Inflammatory macrophage (primary cell): Measurements from ENCODE around the gene GCNT4.
A peak's percentile ranks its signal among the peaks of the same experiment; 100 is the strongest.
"Not testable (repeated sequence)": the region's sequence is repeated elsewhere in the genome, so short reads cannot be mapped to it uniquely, and the experiment has no call there.

Experiments used
- DNase-seq, 2 donors: peaks; one replicate each; pipeline ENCODE4 v3.0.0-alpha.2; 2020 to 2022
- total RNA-seq, 18 experiments: gene quantifications; one replicate each; lab custom pipeline; 2026; ENCODE audit warnings: mixed read lengths in 6 of 18, inconsistent platforms in 2 of 18; lab: John Stamatoyannopoulos, UW

Gene GCNT4, protein sequence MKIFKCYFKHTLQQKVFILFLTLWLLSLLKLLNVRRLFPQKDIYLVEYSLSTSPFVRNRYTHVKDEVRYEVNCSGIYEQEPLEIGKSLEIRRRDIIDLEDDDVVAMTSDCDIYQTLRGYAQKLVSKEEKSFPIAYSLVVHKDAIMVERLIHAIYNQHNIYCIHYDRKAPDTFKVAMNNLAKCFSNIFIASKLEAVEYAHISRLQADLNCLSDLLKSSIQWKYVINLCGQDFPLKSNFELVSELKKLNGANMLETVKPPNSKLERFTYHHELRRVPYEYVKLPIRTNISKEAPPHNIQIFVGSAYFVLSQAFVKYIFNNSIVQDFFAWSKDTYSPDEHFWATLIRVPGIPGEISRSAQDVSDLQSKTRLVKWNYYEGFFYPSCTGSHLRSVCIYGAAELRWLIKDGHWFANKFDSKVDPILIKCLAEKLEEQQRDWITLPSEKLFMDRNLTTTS
- 0.75 to 45.6 (median 4.3) reads per million in 18 experiments for total RNA-seq

DNA sequence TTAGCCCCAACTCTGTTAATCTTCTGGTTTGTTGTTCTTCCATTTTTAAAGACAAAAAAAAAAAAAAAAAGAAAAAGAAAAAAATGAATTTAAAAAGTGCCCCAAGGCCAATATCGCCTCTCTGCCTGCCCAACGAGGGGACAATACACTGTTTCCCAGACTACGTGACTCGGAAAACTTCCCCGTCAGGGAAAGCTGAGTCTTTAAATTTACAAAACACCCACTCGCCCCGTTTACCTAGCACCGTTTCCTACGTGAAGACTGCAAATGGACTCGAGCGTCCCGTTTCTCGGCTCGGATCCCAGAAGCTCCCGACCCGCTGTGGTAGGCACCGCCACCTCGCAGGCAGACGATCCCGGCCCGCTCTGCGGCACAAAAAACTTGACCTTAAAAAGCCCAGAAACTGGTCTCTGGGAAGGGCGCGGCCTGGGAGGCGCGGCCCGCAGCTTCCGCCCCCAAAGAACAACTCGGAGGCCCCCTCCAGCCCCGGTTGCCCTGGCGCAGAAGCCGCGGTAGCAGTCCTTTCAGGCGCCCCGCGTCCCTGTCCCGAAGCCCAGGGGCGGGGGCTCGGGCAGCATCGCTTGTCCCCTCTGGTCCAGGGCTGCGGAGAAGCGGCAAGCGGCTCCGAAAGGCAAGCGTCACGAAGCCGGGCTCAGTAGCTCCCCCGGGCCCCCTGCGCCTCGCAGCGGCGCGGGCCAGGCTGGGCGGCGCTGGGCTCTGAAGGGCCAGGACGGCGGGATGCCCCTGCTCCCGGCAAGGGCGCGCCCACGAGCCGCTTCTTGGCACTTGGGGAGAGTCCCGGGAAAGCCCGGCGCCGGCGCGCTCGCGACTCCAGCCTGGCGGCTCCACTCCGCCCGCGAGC, at the start of gene GCNT4:
GCNT4 (minus strand) TSS at position 367 of the 862 bp plus-strand sequence. CDS start 22,521 bp downstream, outside the sequence.
- DNase-seq, result peak; percentile 3 to 34

DNA sequence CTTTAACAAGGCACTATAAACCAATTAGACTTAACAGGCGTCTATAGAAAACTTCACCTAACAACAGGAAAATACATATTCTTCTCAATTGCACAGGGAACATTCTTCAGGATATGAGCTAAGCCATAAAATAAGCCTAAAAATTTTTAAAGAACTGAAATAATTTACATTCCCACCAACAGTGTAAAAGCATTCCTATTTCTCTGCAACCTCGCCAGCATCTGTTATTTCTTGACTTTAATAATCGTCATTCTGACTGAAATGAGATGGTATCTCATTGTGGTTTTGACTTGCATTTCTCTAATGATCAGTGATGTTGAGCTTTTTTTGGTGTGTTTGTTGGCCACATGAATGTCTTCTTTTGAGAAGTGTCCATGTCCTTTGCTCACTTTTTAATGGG, 43.6 kb upstream of the GCNT4 start:
- DNase-seq, result not testable (repeated sequence)

DNA sequence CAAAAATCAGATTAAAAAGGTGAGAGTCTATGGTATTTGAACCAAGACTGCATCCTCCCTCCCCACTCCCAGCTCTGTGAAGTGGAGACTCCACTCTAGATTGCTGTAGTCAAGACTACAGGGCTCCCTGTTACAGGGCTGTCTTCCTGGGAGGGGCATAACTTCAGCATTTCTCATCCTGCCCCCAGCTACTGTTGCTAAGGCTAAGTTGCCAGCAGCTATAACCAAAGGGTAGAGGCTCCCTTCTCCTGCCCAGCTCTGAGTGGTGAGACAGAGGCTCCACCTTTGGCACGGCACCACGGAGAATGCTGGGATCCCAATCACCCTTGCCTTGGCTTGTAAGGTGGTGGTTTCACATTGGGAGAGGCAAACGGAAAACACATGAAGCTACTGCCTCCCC, 39.2 kb upstream of the GCNT4 start:
- DNase-seq, result no peak

DNA sequence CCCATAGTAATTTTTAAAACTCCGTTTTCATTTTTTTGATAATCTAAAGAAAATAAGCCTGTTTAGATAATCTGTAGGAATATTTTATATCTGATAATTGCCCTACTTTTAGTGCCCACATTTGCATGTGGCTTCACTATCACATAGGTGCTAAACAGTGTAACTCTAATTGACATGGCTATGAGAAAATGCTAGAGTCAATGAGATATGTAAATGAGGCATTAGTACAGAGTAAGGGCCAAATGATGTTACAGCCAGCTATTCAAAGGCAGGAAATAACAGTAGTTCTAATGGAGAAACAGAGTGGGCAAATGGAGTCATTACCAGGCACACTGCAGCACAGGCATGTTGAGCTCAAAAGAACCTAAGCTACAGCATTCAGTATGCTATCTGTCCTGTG, 37.3 kb upstream of the GCNT4 start:
- DNase-seq, result no peak

DNA sequence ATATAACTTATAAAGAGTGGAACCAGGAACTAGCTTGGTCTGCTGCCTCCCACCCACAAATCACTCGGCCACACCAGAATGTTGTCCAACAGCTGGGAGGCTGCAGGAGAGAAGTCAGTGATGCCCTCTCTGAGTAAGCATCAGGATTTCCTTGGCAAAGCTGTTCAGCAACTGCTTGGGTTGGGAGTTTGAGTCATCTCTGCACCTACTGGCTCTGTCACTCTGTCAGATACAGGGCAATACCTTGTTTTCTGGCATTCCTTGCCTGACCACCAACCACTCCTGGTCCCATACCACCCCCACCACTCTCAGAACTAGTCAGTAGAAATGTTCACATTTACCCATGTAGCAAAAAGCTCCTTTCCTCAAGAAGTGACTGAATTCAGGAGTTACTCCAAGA, 36.8 kb upstream of the GCNT4 start:
- peak; percentile 13 to 31 for DNase-seq

DNA sequence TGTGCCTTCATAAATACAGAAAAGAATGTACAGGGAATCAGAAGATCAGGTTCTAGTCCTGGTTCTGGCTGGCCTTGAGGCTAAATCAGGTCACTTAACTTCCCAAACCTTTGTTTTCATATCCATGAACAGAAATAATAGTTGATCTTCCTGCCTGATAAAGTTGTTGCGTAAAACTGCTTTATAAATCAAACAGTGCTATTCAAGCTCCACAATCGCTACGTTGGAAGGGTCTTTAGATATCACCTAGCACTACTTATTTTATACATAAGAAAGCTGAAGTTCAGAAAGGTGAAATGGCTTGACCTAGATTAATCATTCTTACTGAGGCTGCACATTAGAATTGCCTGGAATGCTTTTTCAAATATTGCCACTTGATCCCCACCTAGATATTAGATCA, 36.3 kb upstream of the GCNT4 start:
- no peak for DNase-seq

DNA sequence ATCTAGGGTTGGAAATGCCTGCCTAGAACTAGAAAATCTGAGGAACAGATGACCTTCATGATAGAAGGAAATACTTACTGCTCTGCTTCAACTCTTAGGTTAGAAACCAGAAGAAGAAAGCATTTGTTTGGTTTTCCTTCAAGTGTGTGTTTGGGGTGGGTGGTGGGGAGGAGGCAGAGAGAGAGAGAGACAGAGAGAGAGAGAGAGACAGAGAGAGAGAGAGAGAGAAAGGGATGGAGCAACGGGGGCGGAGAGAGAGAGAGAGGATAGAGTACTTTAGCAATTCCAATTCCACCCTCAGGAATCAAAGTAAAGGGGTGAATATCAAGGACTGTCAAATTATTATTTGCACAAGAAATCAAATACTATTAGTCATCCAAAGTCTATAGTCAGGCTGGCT, 29.2 kb upstream of the GCNT4 start:
- no peak for DNase-seq

DNA sequence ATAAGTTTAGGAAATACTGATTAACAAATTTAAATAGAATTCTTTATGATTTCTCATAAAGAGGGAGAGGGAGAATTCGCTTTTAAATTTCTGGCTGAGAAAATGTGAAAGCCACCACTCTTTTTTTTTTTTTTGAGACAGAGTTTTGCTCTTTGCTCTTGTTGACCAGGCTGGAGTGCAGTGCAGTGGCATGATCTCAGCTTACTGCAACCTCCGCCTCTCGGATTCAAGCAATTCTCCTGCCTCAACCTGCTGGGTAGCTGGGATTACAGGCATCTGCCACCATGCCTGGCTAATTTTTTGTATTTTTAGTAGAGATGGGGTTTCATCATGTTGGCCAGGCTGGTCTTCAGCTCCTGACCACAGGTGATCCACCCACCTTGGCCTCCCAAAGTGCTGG, 27.0 kb upstream of the GCNT4 start:
- DNase-seq, result not testable (repeated sequence)

DNA sequence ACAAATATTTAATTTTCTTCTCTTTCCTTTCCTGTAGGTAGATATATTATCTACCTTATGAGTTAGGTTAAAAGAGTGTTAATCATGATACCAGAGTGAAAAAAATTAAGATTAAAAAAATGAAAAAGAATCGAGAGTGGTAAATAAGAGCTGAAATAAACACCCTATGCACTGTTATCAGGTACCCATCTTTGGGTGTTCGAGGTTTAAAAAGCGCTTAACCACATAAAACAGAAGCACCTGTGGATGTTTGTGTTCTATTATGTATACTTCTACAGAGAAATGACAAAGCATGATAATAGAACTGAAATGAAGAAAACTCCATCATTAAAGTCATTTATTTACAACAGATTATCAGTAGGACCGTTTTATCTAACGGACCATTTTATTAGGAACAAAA, 25.7 kb upstream of the GCNT4 start:
- DNase-seq, result no peak

DNA sequence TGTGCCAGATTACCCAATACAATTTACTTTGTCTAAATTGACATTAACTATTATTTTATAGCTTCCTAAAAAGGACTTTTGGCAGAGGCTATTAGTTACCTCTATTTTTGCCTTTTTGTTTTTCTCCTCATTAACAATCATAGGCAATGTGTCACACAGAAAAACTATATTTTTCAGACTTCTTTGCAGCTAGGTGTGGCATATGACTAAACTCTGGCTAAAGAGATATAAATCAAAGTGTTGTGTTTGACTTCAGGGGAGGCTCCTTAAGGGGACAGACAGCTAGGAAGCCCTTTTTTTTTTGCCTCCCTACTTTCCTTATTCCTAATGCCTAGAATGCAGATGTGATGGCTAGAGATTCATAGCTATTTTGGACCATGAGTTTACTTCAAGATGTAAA, 19.7 kb upstream of the GCNT4 start:
- no peak for DNase-seq

DNA sequence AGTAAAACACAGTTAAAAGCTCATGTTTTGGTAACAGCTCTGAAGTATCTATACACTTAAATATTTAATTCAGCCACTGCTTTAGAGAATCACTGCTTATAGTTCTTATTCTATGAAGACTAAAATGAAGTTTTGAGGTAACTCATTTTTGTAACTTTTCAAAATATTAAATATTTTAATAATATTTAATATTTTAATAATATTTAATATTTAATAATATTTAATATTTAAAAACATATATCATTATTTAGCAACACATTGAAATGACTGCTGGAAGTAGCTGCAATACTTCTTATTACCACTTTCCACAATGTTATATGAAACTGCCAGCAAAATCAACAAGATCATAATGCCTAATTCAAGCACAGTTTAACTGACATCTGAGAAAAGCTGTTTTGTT, 18.7 kb upstream of the GCNT4 start:
- DNase-seq, result no peak

DNA sequence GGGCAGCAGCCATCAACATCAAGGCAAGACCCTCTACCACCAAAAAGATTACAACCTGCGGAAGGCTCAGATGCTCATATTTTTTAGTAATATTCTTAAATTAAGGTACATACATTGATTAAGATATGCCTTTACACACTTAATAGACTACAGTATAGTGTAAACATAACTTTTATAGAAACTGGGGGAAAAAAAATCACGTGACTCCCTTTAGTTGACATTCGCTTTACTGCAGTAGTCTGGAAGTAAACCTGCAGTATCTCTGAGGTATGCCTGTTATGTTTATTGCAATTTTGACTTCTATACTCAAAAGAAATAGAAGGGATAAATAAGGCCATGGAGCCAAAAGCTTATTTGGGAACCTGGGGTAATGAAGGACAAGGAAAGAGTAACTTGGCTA, 15.1 kb upstream of the GCNT4 start:
- no peak for DNase-seq

DNA sequence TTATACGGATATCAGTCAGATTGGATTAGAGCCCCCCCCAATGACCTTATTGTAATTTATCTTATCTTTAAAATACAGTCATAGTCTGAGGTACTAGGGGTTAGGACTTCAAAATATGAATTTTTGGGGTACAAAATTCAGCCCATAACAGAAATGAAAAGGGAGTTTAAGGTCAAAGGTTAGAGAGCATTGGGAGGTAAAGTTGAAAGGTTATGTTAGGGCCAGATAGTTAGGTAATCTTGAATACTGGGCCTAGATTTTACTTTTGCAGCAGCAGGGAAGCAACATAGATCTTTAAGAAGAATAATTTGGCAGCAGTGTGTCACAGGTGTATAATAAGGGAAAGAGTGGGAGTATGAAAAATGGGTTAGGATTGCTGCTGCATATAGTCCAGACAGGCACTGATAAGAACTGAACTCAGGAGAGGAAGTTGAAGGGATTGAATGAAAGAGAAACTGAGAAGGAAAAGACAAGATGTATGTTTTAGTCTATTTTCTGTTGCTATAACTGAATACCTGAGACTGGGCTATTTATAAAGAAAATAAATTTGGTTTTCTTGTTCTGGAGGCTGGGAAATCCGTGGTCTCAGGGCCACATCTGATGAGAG, 10.7 kb upstream of the GCNT4 start:
- no peak for DNase-seq

DNA sequence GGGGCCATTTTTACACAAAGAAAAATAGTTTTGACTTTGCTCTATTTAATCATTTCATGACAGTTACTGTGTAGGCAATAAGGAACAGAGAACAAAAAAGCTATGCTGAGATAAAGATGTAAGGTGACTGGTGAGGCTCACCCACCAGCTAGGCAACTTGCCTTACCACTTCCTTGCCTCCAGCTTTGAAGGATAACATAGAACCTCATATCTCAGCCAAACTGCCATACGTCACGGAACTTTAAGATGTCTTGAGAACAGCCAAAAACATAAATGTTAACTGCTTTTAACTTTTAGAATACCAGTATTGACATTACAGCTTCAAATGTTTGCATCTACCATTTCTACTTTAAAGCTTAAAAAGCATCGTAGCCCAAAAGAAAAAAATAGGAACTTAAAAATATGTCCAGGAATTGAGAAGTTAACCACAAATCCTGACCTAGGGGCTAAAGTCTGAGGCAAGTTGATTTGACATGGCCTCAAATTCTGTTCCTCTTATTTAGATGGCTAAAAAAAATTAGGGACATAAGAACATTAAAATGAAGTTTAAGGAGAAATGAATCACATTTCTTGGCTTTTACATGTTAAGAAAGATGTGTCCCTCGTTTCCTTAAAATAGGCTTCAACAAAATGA, 7.7 kb upstream of the GCNT4 start:
- peak; percentile 32 to 49 for DNase-seq

DNA sequence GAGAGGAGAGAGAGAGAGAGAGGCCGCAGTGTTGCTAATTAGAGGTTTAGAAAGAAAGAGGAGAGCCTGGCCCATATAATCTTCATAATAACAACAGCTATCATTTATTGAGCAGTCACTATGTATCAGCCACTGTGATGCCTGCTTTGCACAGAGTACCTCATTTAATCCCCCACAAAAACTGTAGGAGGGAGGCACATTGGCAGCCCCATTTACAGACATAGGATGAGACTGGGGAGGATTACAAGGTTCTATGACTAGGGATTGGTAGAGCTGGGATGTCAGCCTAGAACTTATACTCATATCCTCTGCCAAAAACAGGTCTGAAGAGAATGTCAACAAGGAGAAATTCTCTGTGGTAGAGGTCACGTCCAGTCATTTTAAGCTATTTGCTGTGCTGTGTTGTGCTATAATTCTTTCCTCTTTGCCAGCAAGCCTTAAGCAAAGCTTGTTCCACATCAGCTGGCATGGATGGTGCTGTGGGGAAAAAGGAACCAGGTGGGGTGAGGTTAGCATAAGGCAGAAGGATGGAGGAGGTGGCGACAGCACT, 6.7 kb upstream of the GCNT4 start:
- DNase-seq, result no peak

DNA sequence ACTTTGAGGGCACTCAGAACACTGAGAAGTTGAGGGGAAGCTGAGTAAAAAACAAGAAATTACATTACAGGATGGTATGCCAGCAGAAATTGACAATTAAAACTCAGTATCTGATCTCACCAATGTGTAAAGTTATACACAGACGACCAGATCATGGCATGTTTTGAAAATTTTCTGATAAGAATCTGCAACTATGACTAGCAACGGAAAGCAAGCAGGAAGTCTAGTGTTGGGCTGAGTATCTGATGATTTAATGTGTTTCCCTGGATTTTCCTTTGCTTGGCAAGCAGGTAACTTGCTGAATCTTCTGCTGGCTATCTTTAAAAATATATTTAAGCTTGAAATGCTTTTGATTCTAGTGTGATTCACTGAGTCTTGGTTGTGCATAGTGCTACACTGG, 5.2 kb upstream of the GCNT4 start:
- DNase-seq, result no peak

DNA sequence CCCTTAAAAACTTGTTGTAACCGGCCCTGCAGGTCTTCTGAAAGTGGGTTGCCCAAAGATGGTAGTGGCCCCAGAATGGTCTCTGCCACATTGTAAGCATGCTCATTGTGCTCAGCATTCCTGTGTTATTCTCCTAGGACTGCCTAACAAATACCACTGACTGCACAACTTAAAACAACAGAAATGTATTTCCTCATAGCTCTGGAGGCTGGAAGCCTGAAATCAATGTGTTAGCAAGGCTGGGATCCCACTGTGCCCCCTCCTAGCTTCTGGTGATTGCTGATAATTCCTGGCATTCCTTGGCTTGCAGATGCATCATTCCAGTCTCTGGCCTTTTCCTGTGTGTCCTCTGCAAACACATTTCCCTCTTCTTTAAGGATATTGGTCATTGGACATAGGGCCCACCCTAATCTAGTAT, 3.4 kb upstream of the GCNT4 start:
- DNase-seq, result no peak

DNA sequence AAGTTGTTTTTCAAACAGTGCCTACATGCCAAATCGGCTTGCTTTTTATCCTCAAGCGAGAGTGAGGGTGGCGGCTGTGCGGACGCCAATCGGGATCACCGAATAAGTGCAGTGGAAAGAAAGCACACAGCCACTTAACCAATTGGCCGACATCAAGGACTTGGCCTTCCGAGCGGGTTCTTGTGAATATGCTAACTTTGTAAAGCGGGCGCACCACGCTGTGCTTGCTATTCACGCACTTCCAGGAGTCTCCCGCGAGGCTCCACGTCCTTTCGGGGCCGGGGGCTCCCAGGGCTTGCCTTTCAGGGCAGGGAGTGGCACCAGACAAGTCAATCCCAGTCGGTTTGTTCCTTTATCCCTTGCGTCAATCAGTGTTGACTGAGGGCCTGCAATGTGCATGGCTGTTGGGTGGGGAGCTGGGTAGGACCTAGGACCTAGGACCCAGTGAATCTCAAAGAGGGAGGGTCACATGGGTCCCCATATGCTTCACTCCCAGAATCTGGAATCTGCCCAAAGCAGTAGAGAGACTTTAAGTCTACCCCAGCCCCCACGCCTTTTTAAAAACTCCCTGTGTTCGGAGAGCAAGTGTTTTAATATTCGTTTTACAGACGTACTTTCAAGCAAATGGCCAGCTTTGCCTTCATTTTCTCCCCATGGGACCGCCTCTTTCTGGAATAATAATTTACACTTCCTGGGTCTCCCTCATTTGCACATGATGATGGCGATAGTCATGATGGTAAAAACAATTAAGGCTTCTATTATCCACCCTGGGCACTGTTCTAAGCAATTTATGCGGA, 2.0 kb upstream of the GCNT4 start:
- DNase-seq, result no peak

DNA sequence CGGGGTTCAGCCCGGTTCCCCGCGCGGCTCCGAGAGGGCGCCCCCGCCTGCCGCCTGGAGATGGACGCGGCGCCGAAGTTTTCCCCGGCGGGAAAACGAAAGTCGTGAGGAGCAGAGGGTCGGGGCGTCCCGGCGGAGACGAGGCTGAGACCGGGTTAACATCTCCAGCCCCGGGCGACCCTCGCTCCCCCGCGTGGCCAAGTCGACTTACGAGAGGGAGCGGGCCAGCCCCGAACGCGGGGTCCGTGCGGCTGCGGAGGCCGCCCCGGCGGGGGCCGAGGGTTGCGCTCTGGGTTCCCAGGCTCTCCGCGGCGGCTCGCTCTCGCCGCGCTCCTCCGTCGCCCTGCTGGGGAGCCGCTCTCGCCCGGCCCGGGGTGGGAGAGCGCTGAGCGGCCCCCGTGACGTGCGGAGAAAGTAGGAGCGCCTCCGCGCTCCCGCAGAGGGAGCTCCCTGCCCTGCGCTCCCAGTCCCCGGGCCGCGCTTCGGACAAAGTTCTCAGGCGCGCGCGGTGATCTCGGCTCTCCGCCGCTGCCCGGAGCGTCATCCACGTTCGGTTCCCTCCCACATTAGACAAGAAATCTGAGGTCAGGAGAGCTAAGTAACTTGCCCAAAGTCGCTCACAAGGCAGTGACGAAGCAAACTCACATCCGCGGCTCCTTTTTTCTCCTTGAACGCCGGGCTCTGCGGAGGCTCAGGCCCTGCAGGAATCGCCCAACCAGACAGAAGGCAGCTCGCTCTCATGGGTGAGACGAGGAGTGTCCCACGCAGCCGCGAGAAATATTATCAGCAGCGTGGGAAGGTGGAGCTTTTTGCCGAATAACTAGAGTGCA, 1.2 kb upstream of the GCNT4 start:
- peak; percentile 68 to 82 for DNase-seq

DNA sequence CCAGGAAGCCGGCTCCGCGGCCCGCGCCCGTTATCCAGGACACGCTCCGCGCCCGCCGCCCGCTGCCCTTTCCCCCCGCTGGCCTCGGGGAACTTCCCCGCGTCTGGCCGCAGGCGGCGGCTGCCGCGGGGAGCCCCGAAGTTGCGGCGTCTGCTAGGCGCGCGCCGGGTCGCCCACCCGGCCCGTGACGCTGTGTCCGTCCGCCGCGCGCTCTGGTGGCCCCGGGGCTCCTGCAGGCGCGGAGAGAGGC, 621 bp upstream of the GCNT4 start:
- no peak for DNase-seq

DNA sequence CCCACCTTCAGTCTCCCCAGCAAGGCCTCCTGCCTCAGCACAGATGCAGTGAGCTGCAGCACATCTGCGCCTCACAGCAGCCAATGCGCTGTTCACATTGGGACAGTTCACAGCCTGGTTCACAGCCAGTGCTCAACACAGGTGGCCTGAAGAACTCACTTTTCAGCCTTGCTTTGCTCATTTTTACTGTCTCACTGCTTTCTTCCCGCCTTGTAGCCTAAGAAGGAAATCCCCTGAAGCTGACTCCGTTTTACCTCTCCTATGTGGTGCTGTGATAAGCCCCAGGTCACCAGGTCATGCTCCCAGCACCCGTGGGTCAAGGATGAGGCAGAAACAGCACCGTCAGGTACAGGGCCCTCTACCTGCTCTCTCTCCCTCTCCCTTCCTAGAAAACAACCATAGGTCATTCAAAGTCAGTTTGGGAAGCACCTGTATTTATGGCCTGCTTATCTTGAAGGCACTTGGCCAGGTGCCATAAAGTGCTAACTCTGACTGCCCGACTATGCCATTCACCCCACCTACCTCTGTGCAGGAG, 1.1 kb downstream of the GCNT4 start:
- DNase-seq, result no peak
